H9 (cell line): ENCODE measurements around the gene CPAMD8. TPM values are rescaled to one million over a fixed set of nuclear protein-coding genes. Genes with fewer than 3 reads are reported as not detected.
A peak's percentile ranks its signal among the peaks of the same experiment; 100 is the strongest.
"Not testable (repeated sequence)": the region's sequence is repeated elsewhere in the genome, so short reads cannot be mapped to it uniquely, and the experiment has no call there.

Experiments
- DNase-seq: peaks from one replicate; pipeline ENCODE4 v3.0.0-alpha.2; 2017
- H2AFZ ChIP-seq: one replicate; pipeline ENCODE4 v1.6.1; 2013; ENCODE audit warnings: mild to moderate bottlenecking, low read length, control low read depth, moderate library complexity
- H2AK5ac ChIP-seq: 2 replicates; pipeline ENCODE4 v1.6.1; 2013; ENCODE audit warnings: low read length, control low read depth, mixed read lengths; ENCODE audit not compliant: insufficient read length
- H2BK120ac ChIP-seq: one replicate; pipeline ENCODE4 v1.6.1; 2013; ENCODE audit warnings: low read depth, mild to moderate bottlenecking, low read length, control low read depth, inconsistent platforms; ENCODE audit not compliant: poor library complexity, severe bottlenecking
- H2BK12ac ChIP-seq: 2 replicates; pipeline ENCODE4 v1.6.1; 2013; ENCODE audit warnings: low read length, control low read depth, mixed read lengths, low read depth; ENCODE audit not compliant: insufficient read length
- H2BK15ac ChIP-seq: 2 replicates; pipeline ENCODE4 v1.6.1; 2013; ENCODE audit warnings: low read depth, low read length, control low read depth
- H2BK20ac ChIP-seq: one replicate; pipeline ENCODE4 v1.6.1; 2013; ENCODE audit warnings: low read depth, mild to moderate bottlenecking, low read length, control low read depth, inconsistent platforms; ENCODE audit not compliant: poor library complexity, severe bottlenecking
- H2BK5ac ChIP-seq: 2 replicates; pipeline ENCODE4 v1.6.1; 2013; ENCODE audit warnings: low read length, control low read depth, mixed read lengths; ENCODE audit not compliant: insufficient read length
- H3K14ac ChIP-seq: 2 replicates; pipeline ENCODE4 v1.6.1; 2013; ENCODE audit warnings: low read length, control low read depth; ENCODE audit not compliant: insufficient read depth
- H3K18ac ChIP-seq: 2 replicates; pipeline ENCODE4 v1.6.1; 2013; ENCODE audit warnings: low read depth, mild to moderate bottlenecking, mixed read lengths, low read length, control low read depth; ENCODE audit not compliant: insufficient read length
- H3K23ac ChIP-seq: 2 replicates; pipeline ENCODE4 v1.6.1; 2013; ENCODE audit warnings: low read length, control low read depth, mixed read lengths, low read depth; ENCODE audit not compliant: insufficient read length
- H3K23me2 ChIP-seq: 2 replicates; pipeline ENCODE4 v1.6.1; 2013; ENCODE audit warnings: low read depth, mild to moderate bottlenecking, mixed read lengths, low read length, control low read depth; ENCODE audit not compliant: insufficient read length, poor library complexity, severe bottlenecking
- H3K27ac ChIP-seq: 2 replicates; pipeline ENCODE4 v1.5.1; 2013; ENCODE audit warnings: low read length, control low read depth, mixed read lengths, low read depth; ENCODE audit not compliant: insufficient read length
- H3K27me3 ChIP-seq: 2 replicates; pipeline ENCODE4 v1.6.1; 2013; ENCODE audit warnings: low read length, control low read depth, inconsistent platforms; ENCODE audit not compliant: insufficient read depth
- H3K4ac ChIP-seq: 2 replicates; pipeline ENCODE4 v1.6.1; 2013; ENCODE audit warnings: low read depth, mild to moderate bottlenecking, control low read depth, inconsistent platforms, low read length, moderate library complexity
- H3K4me1 ChIP-seq: 2 replicates; pipeline ENCODE4 v1.6.1; 2013; ENCODE audit warnings: low read length, control low read depth, inconsistent platforms; ENCODE audit not compliant: insufficient read depth
- H3K4me2 ChIP-seq: 2 replicates; pipeline ENCODE4 v1.6.1; 2013; ENCODE audit warnings: low read length, control low read depth, mixed read lengths; ENCODE audit not compliant: insufficient read length, insufficient read depth
- H3K56ac ChIP-seq: 2 replicates; pipeline ENCODE4 v1.6.1; 2013; ENCODE audit warnings: low read depth, mild to moderate bottlenecking, mixed read lengths, low read length, control low read depth; ENCODE audit not compliant: insufficient read length
- H3K79me1 ChIP-seq: 2 replicates; pipeline ENCODE4 v1.6.1; 2013; ENCODE audit warnings: low read depth, mild to moderate bottlenecking, moderate library complexity, low read length, control low read depth, inconsistent platforms; ENCODE audit not compliant: insufficient read depth, poor library complexity, severe bottlenecking
- H3K79me2 ChIP-seq: 2 replicates; pipeline ENCODE4 v1.6.1; 2013; ENCODE audit warnings: low read length, control low read depth, inconsistent platforms; ENCODE audit not compliant: insufficient read depth
- H3K9ac ChIP-seq: 2 replicates; pipeline ENCODE4 v1.6.1; 2013; ENCODE audit warnings: low read length, control low read depth, mixed read lengths; ENCODE audit not compliant: insufficient read length; ENCODE audit errors: extremely low read depth
- H3K9me3 ChIP-seq: one replicate; pipeline ENCODE4 v1.6.1; 2013; ENCODE audit warnings: low read depth, low read length, inconsistent platforms; ENCODE audit not compliant: control insufficient read depth
- H3T11ph ChIP-seq: one replicate; pipeline ENCODE4 v1.6.1; 2013; ENCODE audit warnings: mild to moderate bottlenecking, low read length, control low read depth, inconsistent platforms
- H4K20me1 ChIP-seq: one replicate; pipeline ENCODE4 v1.6.1; 2013; ENCODE audit not compliant: control insufficient read depth, insufficient read length, insufficient read depth
- H4K5ac ChIP-seq: 2 replicates; pipeline ENCODE4 v1.6.1; 2013; ENCODE audit warnings: low read depth, mild to moderate bottlenecking, mixed read lengths, low read length, control low read depth; ENCODE audit not compliant: insufficient read length
- H4K8ac ChIP-seq: replicated peaks from 2 replicates; pipeline ENCODE4 v1.6.1; 2013; ENCODE audit warnings: low read length, control low read depth, mixed read lengths, low read depth; ENCODE audit not compliant: insufficient read length
- H4K91ac ChIP-seq: 2 replicates; pipeline ENCODE4 v1.6.1; 2013; ENCODE audit warnings: low read depth, mild to moderate bottlenecking, moderate library complexity, mixed read lengths, low read length, control low read depth; ENCODE audit not compliant: insufficient read length
- H3K27ac Mint-ChIP-seq, 3 experiments: 2 replicates in 2 of 3; 3 replicates in 1 of 3; pipeline ENCODE4 v1.8.0; 2020 to 2021; ENCODE audit warnings: mixed read lengths in 3 of 3, mild to moderate bottlenecking in 1 of 3, moderate library complexity in 1 of 3
- H3K27me3 Mint-ChIP-seq: 2 replicates; pipeline ENCODE4 v1.8.0; 2021; ENCODE audit warnings: low read depth, mild to moderate bottlenecking, moderate library complexity, mixed read lengths
- H3K36me3 Mint-ChIP-seq, 3 experiments: 2 replicates in 2 of 3; 3 replicates in 1 of 3; pipeline ENCODE4 v1.8.0; 2020 to 2021; ENCODE audit warnings: low read depth in 3 of 3, mixed read lengths in 3 of 3; ENCODE audit not compliant: insufficient read depth in 1 of 3
- H3K4me1 Mint-ChIP-seq, 2 experiments: 2 replicates each; pipeline ENCODE4 v1.8.0; 2020; ENCODE audit warnings: mixed read lengths in 2 of 2
- H3K4me3 Mint-ChIP-seq, 2 experiments: 2 replicates in 1 of 2; 3 replicates in 1 of 2; pipeline ENCODE4 v1.8.0; 2020 to 2021; ENCODE audit warnings: mild to moderate bottlenecking in 2 of 2, mixed read lengths in 2 of 2, moderate library complexity in 1 of 2
- H3K9me3 Mint-ChIP-seq, 2 experiments: 2 replicates in 1 of 2; 3 replicates in 1 of 2; pipeline ENCODE4 v1.8.0; 2020; ENCODE audit warnings: mild to moderate bottlenecking in 2 of 2, mixed read lengths in 2 of 2, moderate library complexity in 1 of 2
- WGBS: extraction: QIAGEN DNeasy Blood & Tissue Kit; methylation state at CpG from one replicate; pipeline ENCODE4 v1.1.7; 2013; ENCODE audit warnings: missing lambda C conversion rate, low lambda C conversion rate, mixed read lengths; ENCODE audit not compliant: insufficient read length; ENCODE audit errors: extremely low coverage; 5-methylcytosine and 5-hydroxymethylcytosine counted together
- total RNA-seq: library from RNA; stranded (reverse); gene quantifications from 2 replicates; pipeline ENCODE4 v1.2.1, GENCODE V29; 2021
- TF ChIP-seq, protein P1 (sequence below): fragments of 200-600 bp; sonication (generic); conservative IDR thresholded peaks from 3 replicates; pipeline ENCODE4 v1.8.0; 2021; ENCODE audit warnings: antibody characterized with exemption, mild to moderate bottlenecking

CPAMD8 gene
- total RNA-seq, 1 experiment from 2014 or later = 12.0 TPM

DNA sequence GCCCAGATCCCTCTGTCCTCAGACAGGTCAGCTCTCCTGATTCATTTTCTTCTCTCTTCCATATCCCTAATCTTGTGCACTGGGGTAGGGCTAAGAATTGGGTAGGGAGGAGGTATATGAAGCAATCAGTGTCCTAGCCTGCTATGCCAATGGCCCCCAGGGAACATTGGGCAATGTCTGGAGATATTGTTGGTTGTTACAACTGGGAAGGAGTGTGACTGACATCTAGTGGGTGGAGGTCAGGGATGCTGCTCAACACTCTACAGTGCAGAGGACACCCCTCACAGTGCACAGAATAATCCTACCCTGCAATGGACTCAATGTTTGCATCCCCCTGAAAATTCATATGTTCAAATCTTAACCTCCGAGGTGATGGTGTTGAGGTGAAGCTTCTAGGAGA lies 57.5 kb downstream of the CPAMD8 start:
- Histone ChIP-seq H3K23ac (no peak overlapping the region), H2BK20ac (no peak overlapping the region), H4K5ac (no peak overlapping the region), H3K4me2 (no peak overlapping the region), H4K8ac (no peak overlapping the region), H3K4me1 (no peaks in the 10 kb centered on the region), H3K9me3 (no peaks in the 10 kb centered on the region), H2AK5ac (no peak overlapping the region), H4K91ac (no peak overlapping the region), H3K79me2 (no peaks in the 10 kb centered on the region), H2AFZ (no peak overlapping the region), H3K27ac (no peak overlapping the region), H3K79me1 (no peaks in the 10 kb centered on the region), H3K9ac (no peak overlapping the region), H3K4ac (no peak overlapping the region), H2BK12ac (no peak overlapping the region), H3K18ac (no peak overlapping the region), H2BK5ac (no peak overlapping the region), H2BK120ac (no peak overlapping the region), H4K20me1 (no peaks in the 10 kb centered on the region), H2BK15ac (no peak overlapping the region), H3T11ph (no peak overlapping the region), H3K56ac (no peak overlapping the region), H3K23me2 (no peaks in the 10 kb centered on the region), H3K27me3 (no peaks in the 10 kb centered on the region; the same call in 1 of the 2 replicates), H3K14ac (no peak overlapping the region)
- H3K27ac Mint-ChIP-seq = peak overlapping the region in 1 of 3 experiments; percentile 65; a peak in 1 of 7 replicates
- no peaks in the 10 kb centered on the region for H3K4me1 Mint-ChIP-seq
- peaks cover 12 to 20% (median 15%) of the 10 kb centered on the region in 3 experiments for H3K36me3 Mint-ChIP-seq
- TF ChIP-seq, protein P1, sequence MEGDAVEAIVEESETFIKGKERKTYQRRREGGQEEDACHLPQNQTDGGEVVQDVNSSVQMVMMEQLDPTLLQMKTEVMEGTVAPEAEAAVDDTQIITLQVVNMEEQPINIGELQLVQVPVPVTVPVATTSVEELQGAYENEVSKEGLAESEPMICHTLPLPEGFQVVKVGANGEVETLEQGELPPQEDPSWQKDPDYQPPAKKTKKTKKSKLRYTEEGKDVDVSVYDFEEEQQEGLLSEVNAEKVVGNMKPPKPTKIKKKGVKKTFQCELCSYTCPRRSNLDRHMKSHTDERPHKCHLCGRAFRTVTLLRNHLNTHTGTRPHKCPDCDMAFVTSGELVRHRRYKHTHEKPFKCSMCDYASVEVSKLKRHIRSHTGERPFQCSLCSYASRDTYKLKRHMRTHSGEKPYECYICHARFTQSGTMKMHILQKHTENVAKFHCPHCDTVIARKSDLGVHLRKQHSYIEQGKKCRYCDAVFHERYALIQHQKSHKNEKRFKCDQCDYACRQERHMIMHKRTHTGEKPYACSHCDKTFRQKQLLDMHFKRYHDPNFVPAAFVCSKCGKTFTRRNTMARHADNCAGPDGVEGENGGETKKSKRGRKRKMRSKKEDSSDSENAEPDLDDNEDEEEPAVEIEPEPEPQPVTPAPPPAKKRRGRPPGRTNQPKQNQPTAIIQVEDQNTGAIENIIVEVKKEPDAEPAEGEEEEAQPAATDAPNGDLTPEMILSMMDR = peak; percentile 51; the same call in 2 of the 3 replicates
- H3K27me3 Mint-ChIP-seq = peaks cover 5% of the 10 kb centered on the region
- no CpG with 5 or more reads among the region's 1 CpG for WGBS
- no peak overlapping the region for H3K4me3 Mint-ChIP-seq
- no peak for DNase-seq
- H3K9me3 Mint-ChIP-seq = peaks cover 19 to 20% of the 10 kb centered on the region in 2 experiments; a peak in 4 of 5 replicates

DNA sequence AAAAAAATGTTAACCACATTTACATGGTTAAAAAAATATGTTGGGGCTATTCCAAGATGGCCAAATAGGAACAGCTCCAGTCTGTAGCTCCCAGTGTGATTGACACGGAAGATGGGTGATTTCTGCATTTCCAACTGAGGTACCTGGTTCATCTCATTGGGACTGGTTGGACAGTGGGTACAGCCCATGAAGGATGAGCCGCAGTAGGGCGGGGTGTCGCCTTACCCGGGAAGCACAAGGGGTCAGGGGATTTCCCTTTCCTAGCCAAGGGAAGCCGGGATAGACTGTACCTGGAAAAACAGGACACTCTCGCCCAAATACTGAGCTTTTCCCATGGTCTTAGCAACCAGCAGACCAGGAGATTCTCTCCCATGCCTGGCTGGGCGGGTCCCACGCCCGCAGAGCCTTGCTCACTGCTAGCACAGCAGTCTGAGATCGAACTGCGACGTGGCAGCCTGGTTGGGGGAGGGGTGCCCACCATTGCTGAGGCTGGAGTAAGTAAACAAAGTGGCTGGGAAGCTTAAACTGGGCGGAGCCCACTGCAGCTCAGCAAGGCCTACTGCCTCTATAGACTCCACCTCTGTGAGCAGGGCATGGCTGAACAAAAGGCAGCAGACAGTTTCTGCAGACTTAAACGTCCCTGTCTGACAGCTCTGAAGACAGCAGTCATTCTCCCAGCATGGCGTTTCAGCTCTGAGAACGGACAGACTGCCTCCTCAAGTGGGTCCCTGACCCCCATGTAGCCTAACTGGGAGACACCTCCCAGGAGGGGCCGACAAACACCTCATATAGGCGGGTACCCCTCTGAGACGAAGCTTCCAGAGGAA lies 65.4 kb downstream of the CPAMD8 start:
- Histone ChIP-seq H3K14ac (peak overlapping the region; percentile 85; the same call in 1 of the 2 replicates), H2BK12ac (peak overlapping the region; percentile 57), H3K18ac (peak overlapping the region; percentile 62)
- not testable (repeated sequence) for H3K27ac ChIP-seq, H4K20me1 ChIP-seq, H3K4me2 ChIP-seq, H4K5ac ChIP-seq, H3K4ac ChIP-seq, H4K91ac ChIP-seq, H3K9me3 Mint-ChIP-seq, H2BK5ac ChIP-seq, H3K27me3 ChIP-seq, H3K9me3 ChIP-seq, H3K79me1 ChIP-seq, H2BK15ac ChIP-seq, H2AK5ac ChIP-seq, H2BK120ac ChIP-seq, H3K36me3 Mint-ChIP-seq, H3T11ph ChIP-seq, H2BK20ac ChIP-seq, H3K4me1 ChIP-seq, H3K56ac ChIP-seq, H2AFZ ChIP-seq, H3K9ac ChIP-seq, H4K8ac ChIP-seq, H3K23me2 ChIP-seq, H3K79me2 ChIP-seq, H3K23ac ChIP-seq
- peak; percentile 76 for DNase-seq
- no CpG with 5 or more reads among the region's 20 CpGs for WGBS
- Mint-ChIP-seq H3K4me3 (peak overlapping the region in 1 of 2 experiments; percentile 30; a peak in 1 of 5 replicates), H3K27ac (peak overlapping the region in 2 of 3 experiments; percentile 84 to 87; a peak in 4 of 7 replicates), H3K27me3 (peaks cover 14% of the 10 kb centered on the region), H3K4me1 (peaks cover 13 to 15% of the 10 kb centered on the region in 2 experiments)
